ENCODE measurements around the gene LYRM7. TPM values are rescaled to one million over a fixed set of nuclear protein-coding genes. Genes with fewer than 3 reads are reported as not detected.

LYRM7 gene
- total RNA-seq, 1 donor from 2014 or later: 9.1 TPM

DNA sequence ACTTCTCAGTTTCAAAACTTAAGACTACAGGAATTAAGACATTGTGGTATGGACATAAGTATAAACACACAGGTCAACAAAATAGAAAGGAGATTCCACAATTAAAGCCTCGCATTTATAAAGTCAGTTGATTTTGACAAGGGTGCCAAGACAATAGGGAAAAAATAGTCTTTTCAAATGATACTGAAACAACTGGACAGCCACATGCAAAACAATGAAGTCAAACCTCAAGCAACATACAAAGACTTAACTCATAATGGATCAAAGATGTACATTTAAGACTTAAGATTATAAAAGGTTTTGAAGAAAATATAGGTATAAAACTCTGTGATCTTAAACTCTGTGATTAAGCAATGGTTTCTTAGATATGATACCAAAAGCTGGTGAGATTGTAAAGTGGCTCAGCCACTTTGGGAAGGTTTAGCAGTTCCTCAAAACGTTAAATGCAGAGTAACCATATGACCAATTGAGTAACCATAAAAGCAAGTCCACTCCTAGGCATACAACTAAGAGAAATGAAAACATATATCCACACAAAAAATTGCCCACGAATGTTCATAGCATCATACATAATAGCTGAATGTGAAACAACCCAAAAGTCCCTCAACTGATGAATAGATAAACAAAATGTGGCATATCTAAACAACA is 27.6 kb upstream of the LYRM7 start:
- Mint-ChIP-seq H3K36me3 (ENCODE audit: unreplicated experiment) (no peaks in the 10 kb centered on the region), H3K4me1 (ENCODE audit: unreplicated experiment) (no peaks in the 10 kb centered on the region), H3K4me3 (ENCODE audit: unreplicated experiment) (no peak overlapping the region), H3K27ac (ENCODE audit: unreplicated experiment) (no peak overlapping the region), H3K27me3 (ENCODE audit: unreplicated experiment) (peaks cover 26% of the 10 kb centered on the region), H3K9me3 (ENCODE audit: unreplicated experiment) (no peaks in the 10 kb centered on the region)
- TF ChIP-seq, protein P1, sequence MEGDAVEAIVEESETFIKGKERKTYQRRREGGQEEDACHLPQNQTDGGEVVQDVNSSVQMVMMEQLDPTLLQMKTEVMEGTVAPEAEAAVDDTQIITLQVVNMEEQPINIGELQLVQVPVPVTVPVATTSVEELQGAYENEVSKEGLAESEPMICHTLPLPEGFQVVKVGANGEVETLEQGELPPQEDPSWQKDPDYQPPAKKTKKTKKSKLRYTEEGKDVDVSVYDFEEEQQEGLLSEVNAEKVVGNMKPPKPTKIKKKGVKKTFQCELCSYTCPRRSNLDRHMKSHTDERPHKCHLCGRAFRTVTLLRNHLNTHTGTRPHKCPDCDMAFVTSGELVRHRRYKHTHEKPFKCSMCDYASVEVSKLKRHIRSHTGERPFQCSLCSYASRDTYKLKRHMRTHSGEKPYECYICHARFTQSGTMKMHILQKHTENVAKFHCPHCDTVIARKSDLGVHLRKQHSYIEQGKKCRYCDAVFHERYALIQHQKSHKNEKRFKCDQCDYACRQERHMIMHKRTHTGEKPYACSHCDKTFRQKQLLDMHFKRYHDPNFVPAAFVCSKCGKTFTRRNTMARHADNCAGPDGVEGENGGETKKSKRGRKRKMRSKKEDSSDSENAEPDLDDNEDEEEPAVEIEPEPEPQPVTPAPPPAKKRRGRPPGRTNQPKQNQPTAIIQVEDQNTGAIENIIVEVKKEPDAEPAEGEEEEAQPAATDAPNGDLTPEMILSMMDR (IDR thresholded peaks at IDR 0.05): no peak
- no peak for DNase-seq (ENCODE audit: extremely low spot score, unreplicated experiment)

DNA sequence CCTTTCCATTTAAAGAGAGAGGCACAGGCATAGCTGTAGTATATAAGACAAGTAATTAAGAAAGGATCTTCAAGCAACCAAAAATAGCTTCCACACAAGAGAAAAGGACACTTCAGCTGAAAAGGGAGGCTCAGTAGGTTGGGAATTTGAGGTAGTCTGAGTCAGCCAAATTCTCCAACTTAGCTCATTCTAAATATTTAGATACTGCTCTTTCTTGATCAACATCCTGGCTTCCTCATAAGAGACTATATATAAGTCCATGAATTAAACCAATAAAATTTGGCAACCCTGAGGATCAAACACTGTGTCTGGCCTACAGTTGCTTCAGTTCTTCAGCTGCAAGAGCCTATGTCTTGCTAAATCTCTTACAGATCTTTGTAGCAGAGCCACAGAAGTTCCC is 23.5 kb upstream of the LYRM7 start:
- H3K4me1 Mint-ChIP-seq (ENCODE audit: unreplicated experiment): no peaks in the 10 kb centered on the region
- H3K27ac Mint-ChIP-seq (ENCODE audit: unreplicated experiment): no peak overlapping the region
- no peaks in the 10 kb centered on the region for H3K36me3 Mint-ChIP-seq (ENCODE audit: unreplicated experiment)
- peaks cover 12% of the 10 kb centered on the region for H3K27me3 Mint-ChIP-seq (ENCODE audit: unreplicated experiment)
- TF ChIP-seq, protein P1 (IDR thresholded peaks at IDR 0.05): no peak
- no peaks in the 10 kb centered on the region for H3K9me3 Mint-ChIP-seq (ENCODE audit: unreplicated experiment)
- DNase-seq (ENCODE audit: extremely low spot score, unreplicated experiment): no peak
- no peak overlapping the region for H3K4me3 Mint-ChIP-seq (ENCODE audit: unreplicated experiment)

- TF ChIP-seq, protein P1 (IDR thresholded peaks at IDR 0.05): no peak
- H3K9me3 Mint-ChIP-seq (ENCODE audit: unreplicated experiment): no peaks in the 10 kb centered on the region
Measured at GRCh38 chr5:131148835-131149234, 21.9 kb upstream of the LYRM7 start.

DNA sequence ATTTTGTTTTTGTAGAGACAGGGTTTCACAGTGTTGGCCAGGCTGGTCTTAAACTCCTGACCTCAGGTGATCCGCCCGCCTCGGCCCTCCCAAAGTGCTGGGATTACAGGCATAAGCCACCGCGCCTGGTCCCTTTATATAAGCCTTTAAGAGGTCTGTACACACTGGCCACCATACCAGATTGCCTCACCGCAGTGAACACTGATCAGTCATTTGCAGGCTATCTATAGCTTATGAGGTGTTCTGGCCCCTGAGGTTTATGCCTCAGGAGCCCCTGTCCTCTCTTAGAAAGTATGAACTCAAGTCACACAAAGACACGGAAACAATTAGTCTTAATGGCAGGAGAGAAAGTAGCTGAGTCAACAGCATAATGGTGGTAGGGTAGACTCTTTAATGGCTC is 20.3 kb upstream of the LYRM7 start:
- Mint-ChIP-seq H3K27ac (ENCODE audit: unreplicated experiment) (no peak overlapping the region), H3K36me3 (ENCODE audit: unreplicated experiment) (no peaks in the 10 kb centered on the region), H3K9me3 (ENCODE audit: unreplicated experiment) (no peaks in the 10 kb centered on the region), H3K27me3 (ENCODE audit: unreplicated experiment) (no peaks in the 10 kb centered on the region), H3K4me3 (ENCODE audit: unreplicated experiment) (no peak overlapping the region), H3K4me1 (ENCODE audit: unreplicated experiment) (no peaks in the 10 kb centered on the region)
- DNase-seq (ENCODE audit: extremely low spot score, unreplicated experiment): no peak
- TF ChIP-seq, protein P1 (IDR thresholded peaks at IDR 0.05): no peak

More at GRCh38 chr5:131148835-131149234, 21.9 kb upstream of the LYRM7 start:
- Mint-ChIP-seq H3K27me3 (ENCODE audit: unreplicated experiment) (no peaks in the 10 kb centered on the region), H3K27ac (ENCODE audit: unreplicated experiment) (no peak overlapping the region), H3K4me1 (ENCODE audit: unreplicated experiment) (no peaks in the 10 kb centered on the region), H3K36me3 (ENCODE audit: unreplicated experiment) (no peaks in the 10 kb centered on the region), H3K4me3 (ENCODE audit: unreplicated experiment) (no peak overlapping the region)
- DNase-seq (ENCODE audit: extremely low spot score, unreplicated experiment): no peak

- Mint-ChIP-seq H3K4me3 (ENCODE audit: unreplicated experiment) (no peak overlapping the region), H3K27ac (ENCODE audit: unreplicated experiment) (no peak overlapping the region), H3K27me3 (ENCODE audit: unreplicated experiment) (no peaks in the 10 kb centered on the region), H3K4me1 (ENCODE audit: unreplicated experiment) (no peaks in the 10 kb centered on the region), H3K9me3 (ENCODE audit: unreplicated experiment) (no peaks in the 10 kb centered on the region), H3K36me3 (ENCODE audit: unreplicated experiment) (peaks cover under 1% of the 10 kb centered on the region)
- DNase-seq (ENCODE audit: extremely low spot score, unreplicated experiment): no peak
- TF ChIP-seq, protein P1 (IDR thresholded peaks at IDR 0.05): no peak
Measured at GRCh38 chr5:131151216-131151615, 19.5 kb upstream of the LYRM7 start.
